MM.1S (cell line): ENCODE results near the gene JPH4.
"Not testable (repeated sequence)": the region's sequence is repeated elsewhere in the genome, so short reads cannot be mapped to it uniquely, and the experiment has no call there.

Source experiments
- DNase-seq: peaks from one replicate; pipeline ENCODE4 v3.0.0-alpha.2; 2015
- H2AFZ ChIP-seq: fragments of 300-600 bp; sonication (generic); 2 replicates; pipeline ENCODE4 v1.6.0; 2016; ENCODE audit warnings: antibody characterized with exemption, low read length
- H3F3A ChIP-seq: fragments of 300-600 bp; sonication (generic); 2 replicates; pipeline ENCODE4 v1.6.1; 2016; ENCODE audit warnings: mild to moderate bottlenecking, antibody characterized with exemption, low read length, moderate library complexity, mixed read lengths; ENCODE audit not compliant: insufficient read depth
- H3K27ac ChIP-seq: fragments of 300-600 bp; sonication (generic); 2 replicates; pipeline ENCODE4 v1.5.1; 2016; ENCODE audit warnings: mild to moderate bottlenecking, low read length
- H3K27me3 ChIP-seq: fragments of 300-600 bp; sonication (generic); replicated peaks from 2 replicates; pipeline ENCODE4 v1.6.0; 2016; ENCODE audit warnings: low read length; ENCODE audit not compliant: insufficient read depth
- H3K36me3 ChIP-seq: fragments of 300-600 bp; sonication (generic); replicated peaks from 2 replicates; pipeline ENCODE4 v1.6.1; 2016; ENCODE audit warnings: mild to moderate bottlenecking, low read length, mixed read lengths; ENCODE audit not compliant: insufficient read depth
- H3K4me1 ChIP-seq: fragments of 300-600 bp; sonication (generic); 2 replicates; pipeline ENCODE4 v1.6.1; 2016; ENCODE audit warnings: low read length, mixed read lengths
- H3K4me2 ChIP-seq: fragments of 300-600 bp; sonication (generic); 2 replicates; pipeline ENCODE4 v1.6.0; 2016; ENCODE audit warnings: low read depth, low read length
- H3K4me3 ChIP-seq: fragments of 300-600 bp; sonication (generic); 2 replicates; pipeline ENCODE4 v1.5.1; 2016; ENCODE audit warnings: low read length, mixed read lengths
- H3K79me2 ChIP-seq: fragments of 300-600 bp; sonication (generic); 2 replicates; pipeline ENCODE4 v1.6.1; 2016; ENCODE audit warnings: mixed run types, low read length, mixed read lengths
- H3K9ac ChIP-seq: fragments of 300-600 bp; sonication (generic); 2 replicates; pipeline ENCODE4 v1.6.1; 2016; ENCODE audit warnings: low read length, mixed read lengths
- H3K9me2 ChIP-seq: fragments of 300-600 bp; sonication (generic); replicated peaks from 2 replicates; pipeline ENCODE4 v1.6.1; 2016; ENCODE audit warnings: mild to moderate bottlenecking, low read length, mixed read lengths; ENCODE audit not compliant: insufficient read depth
- H3K9me3 ChIP-seq: fragments of 300-600 bp; sonication (generic); replicated peaks from 2 replicates; pipeline ENCODE4 v1.6.1; 2016; ENCODE audit warnings: mild to moderate bottlenecking, low read length, mixed read lengths; ENCODE audit not compliant: insufficient read depth
- H4K20me1 ChIP-seq: fragments of 300-600 bp; sonication (generic); 2 replicates; pipeline ENCODE4 v1.6.1; 2016; ENCODE audit warnings: mild to moderate bottlenecking, low read length, moderate library complexity, mixed read lengths; ENCODE audit not compliant: insufficient read depth
- CTCF ChIP-seq: fragments of 300-600 bp; sonication (generic); IDR thresholded peaks from 2 replicates; pipeline ENCODE4 v1.5.1; 2016; ENCODE audit warnings: antibody characterized with exemption, low read length, mixed read lengths
- EZH2 ChIP-seq: fragments of 300-600 bp; sonication (generic); optimal IDR thresholded peaks from 2 replicates; pipeline ENCODE3; 2017; ENCODE audit warnings: low read depth, mild to moderate bottlenecking, antibody characterized with exemption, low read length, mixed read lengths
- EZH2phosphoT487 ChIP-seq: fragments of 300-600 bp; sonication (generic); IDR thresholded peaks from 2 replicates; pipeline ENCODE4 v1.6.1; 2018; ENCODE audit warnings: antibody characterized with exemption, low read length

JPH4 gene

DNA sequence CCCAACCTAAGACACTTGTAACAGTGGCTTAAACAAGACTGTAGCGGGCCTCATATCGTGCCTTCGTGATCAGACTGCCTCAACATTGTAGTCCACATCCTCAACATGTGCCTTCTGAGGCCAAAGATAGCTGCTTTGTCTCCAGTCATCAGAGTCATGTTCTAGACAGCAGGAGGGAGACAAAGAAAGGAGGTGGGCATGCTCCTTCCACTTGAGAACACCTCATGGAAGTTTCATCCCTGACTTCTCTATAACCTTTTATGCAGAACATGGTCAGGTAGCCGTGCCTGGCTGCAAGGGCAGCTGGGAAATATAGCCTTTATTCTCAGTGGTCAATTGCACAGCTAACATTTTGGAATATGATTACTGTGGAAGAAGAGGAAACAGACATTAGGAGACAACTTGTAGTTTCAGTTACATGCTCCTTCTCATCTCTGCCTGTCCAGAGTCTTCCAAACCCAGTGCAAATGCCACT, 32.3 kb upstream of the JPH4 start:
- no peak overlapping the region for H3K9ac ChIP-seq
- TF ChIP-seq EZH2phosphoT487: no peak
- no peak for TF ChIP-seq CTCF
- TF ChIP-seq EZH2: no peak
- H3K4me2 ChIP-seq: no peak overlapping the region

GRCh38 chr14:23610090-23610814, 31.7 kb upstream of the JPH4 start:
- no peak overlapping the region for H3K4me3 ChIP-seq
- H3K27ac ChIP-seq: no peak overlapping the region
- no peaks in the 10 kb centered on the region for H3K9me2 ChIP-seq
- H3K79me2 ChIP-seq: no peaks in the 10 kb centered on the region
- H3K36me3 ChIP-seq: no peaks in the 10 kb centered on the region
- H2AFZ ChIP-seq: no peak overlapping the region
- H4K20me1 ChIP-seq: no peaks in the 10 kb centered on the region
- no peaks in the 10 kb centered on the region for H3F3A ChIP-seq
- no peak for TF ChIP-seq EZH2phosphoT487
- no peak for TF ChIP-seq EZH2
- TF ChIP-seq CTCF: no peak
- H3K4me2 ChIP-seq: no peak overlapping the region
- no peaks in the 10 kb centered on the region for H3K27me3 ChIP-seq
- H3K9me3 ChIP-seq: no peaks in the 10 kb centered on the region
- H3K9ac ChIP-seq: no peak overlapping the region
- no peak for DNase-seq
- H3K4me1 ChIP-seq: no peaks in the 10 kb centered on the region

More for the DNA sequence above, 32.3 kb upstream of the JPH4 start:
- no peaks in the 10 kb centered on the region for H3F3A ChIP-seq
- no peaks in the 10 kb centered on the region for H3K27me3 ChIP-seq
- no peaks in the 10 kb centered on the region for H3K36me3 ChIP-seq
- H3K4me3 ChIP-seq: no peak overlapping the region
- H3K9me3 ChIP-seq: no peaks in the 10 kb centered on the region
- DNase-seq: no peak
- no peaks in the 10 kb centered on the region for H3K4me1 ChIP-seq
- H3K79me2 ChIP-seq: no peaks in the 10 kb centered on the region
- H2AFZ ChIP-seq: no peak overlapping the region
- no peaks in the 10 kb centered on the region for H4K20me1 ChIP-seq
- no peak overlapping the region for H3K27ac ChIP-seq
- no peaks in the 10 kb centered on the region for H3K9me2 ChIP-seq

- not testable (repeated sequence) for H3K9ac ChIP-seq, H3K79me2 ChIP-seq, H3K4me2 ChIP-seq, DNase-seq, H3K9me2 ChIP-seq, H3K27ac ChIP-seq, H3K4me1 ChIP-seq, H4K20me1 ChIP-seq, H2AFZ ChIP-seq, H3K4me3 ChIP-seq, H3K36me3 ChIP-seq, H3F3A ChIP-seq, H3K27me3 ChIP-seq, H3K9me3 ChIP-seq
Observed at GRCh38 chr14:23609411-23610089, 31.0 kb upstream of the JPH4 start.

DNA sequence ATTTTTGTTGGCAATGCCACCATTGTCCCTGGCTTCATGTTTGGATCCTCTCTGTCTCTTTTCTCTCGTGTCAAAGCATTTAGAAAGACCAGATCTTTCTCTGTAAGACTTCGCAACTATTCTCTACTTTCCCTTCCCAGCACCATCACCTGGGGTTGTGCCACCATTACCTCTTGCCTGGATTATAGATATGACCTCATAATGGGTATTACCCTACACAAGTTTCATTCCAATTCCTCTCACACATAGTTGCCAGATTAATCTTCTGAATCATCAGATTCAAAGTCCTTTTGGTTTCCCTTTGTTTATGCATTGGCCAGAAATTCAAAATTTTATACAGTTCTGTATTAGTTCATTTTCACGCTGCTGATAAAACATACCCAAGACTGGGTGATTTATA, 30.4 kb upstream of the JPH4 start:
- no peak overlapping the region for H3K4me3 ChIP-seq
- no peak overlapping the region for H2AFZ ChIP-seq
- no peak overlapping the region for H3K27ac ChIP-seq
- H3K9me2 ChIP-seq: no peaks in the 10 kb centered on the region
- H3K27me3 ChIP-seq: no peaks in the 10 kb centered on the region
- H3K9me3 ChIP-seq: no peaks in the 10 kb centered on the region
- no peak for DNase-seq
- no peaks in the 10 kb centered on the region for H4K20me1 ChIP-seq
- no peaks in the 10 kb centered on the region for H3F3A ChIP-seq
- no peak overlapping the region for H3K4me2 ChIP-seq
- no peak overlapping the region for H3K9ac ChIP-seq
- H3K36me3 ChIP-seq: no peaks in the 10 kb centered on the region
- no peaks in the 10 kb centered on the region for H3K4me1 ChIP-seq
- H3K79me2 ChIP-seq: no peaks in the 10 kb centered on the region
- no peak for TF ChIP-seq CTCF
- TF ChIP-seq EZH2: no peak
- no peak for TF ChIP-seq EZH2phosphoT487
